ENCODE results near the gene SCARB2. TPM values are rescaled to one million over a fixed set of nuclear protein-coding genes. Genes with fewer than 3 reads are reported as not detected.

The SCARB2 gene
- total and polyA plus RNA-seq, 4 donors: 58.2 to 136 (median 73.7) TPM

DNA sequence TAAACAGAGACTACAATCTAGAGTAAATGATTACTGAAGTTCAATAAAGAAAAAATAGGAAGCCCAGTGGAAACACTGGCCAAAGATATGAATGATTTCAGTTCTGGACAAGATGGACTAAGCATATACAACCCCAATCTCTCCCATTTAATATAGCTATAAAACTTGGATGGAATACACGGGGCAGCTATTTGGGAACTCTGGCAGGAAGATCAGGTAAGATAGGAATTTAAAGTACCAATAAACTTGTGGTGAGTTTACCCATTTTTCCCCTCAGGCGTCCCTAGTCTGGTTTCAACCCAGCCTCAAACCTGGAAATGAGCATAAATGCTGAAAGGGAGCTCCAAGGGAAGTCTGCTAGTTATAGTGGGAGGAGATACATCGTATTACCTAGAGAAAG is 85.9 kb downstream of the SCARB2 start:
- Histone ChIP-seq H3K27me3 (ENCODE audit: control insufficient read depth in 4 of 4, insufficient read depth in 4 of 4, low read length in 3 of 4) (no peaks in the 10 kb centered on the region), H3K9ac (ENCODE audit: low read depth in 1 of 2, low read length in 2 of 2) (no peak overlapping the region), H3K9me3 (ENCODE audit: control insufficient read depth in 4 of 4, low read length in 3 of 4) (no peaks in the 10 kb centered on the region), H3K4me3 (ENCODE audit: low read depth in 1 of 3, low read length in 3 of 3) (no peak overlapping the region), H3K36me3 (ENCODE audit: control insufficient read depth in 4 of 4, insufficient read depth in 3 of 4, low read depth in 1 of 4, low read length in 3 of 4) (peaks cover 2 to 21% (median 11%) of the 10 kb centered on the region in 4 donors), H3K27ac (ENCODE audit: low read depth in 1 of 2, low read length in 2 of 2) (no peak overlapping the region), H3K4me1 (ENCODE audit: control insufficient read depth in 4 of 4, insufficient read depth in 4 of 4, low read length in 3 of 4) (no peaks in the 10 kb centered on the region)
- no peak for DNase-seq (ENCODE audit: low spot score)
- WGBS: 95% methylated on average over 3 of the region's 3 CpGs
- TF ChIP-seq HNF4G (IDR thresholded peaks at IDR 0.05): no peak
- no peak for TF ChIP-seq ZBTB33 (IDR thresholded peaks at IDR 0.05)
- no peak for TF ChIP-seq REST (IDR thresholded peaks at IDR 0.05)
- TF ChIP-seq CTCF (IDR thresholded peaks at IDR 0.05; ENCODE audit: low read depth, low read length, missing input control): no peak
- no peak for TF ChIP-seq SP1 (IDR thresholded peaks at IDR 0.05)

DNA sequence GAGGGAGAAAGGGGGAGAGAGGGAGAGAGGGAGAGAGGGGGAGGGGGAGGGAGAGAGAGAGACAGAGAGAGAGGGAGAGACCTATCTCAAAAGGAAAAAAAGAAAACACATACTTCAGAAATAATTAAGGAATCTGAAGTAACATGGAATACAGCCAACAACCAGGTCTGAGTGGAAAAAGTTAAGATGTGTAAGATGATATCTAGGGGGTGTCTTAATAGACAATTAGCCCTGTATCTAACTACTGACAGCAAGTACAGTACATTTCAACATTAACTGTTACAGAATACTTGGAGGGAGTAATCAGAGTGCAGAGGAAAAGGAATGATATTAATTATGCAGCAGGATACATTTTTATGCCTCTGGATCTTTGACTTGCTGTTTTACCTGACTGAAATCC is 87.8 kb downstream of the SCARB2 start:
- no peaks in the 10 kb centered on the region for H3K27me3 ChIP-seq (ENCODE audit: control insufficient read depth in 4 of 4, insufficient read depth in 4 of 4, low read length in 3 of 4)
- TF ChIP-seq FOXA2 (IDR thresholded peaks at IDR 0.05) (no peak), TAF1 (conservative IDR thresholded peaks at IDR 0.05) (no peak), HNF4G (IDR thresholded peaks at IDR 0.05) (no peak)
- peaks cover 2 to 27% (median 19%) of the 10 kb centered on the region in 4 donors for H3K36me3 ChIP-seq (ENCODE audit: control insufficient read depth in 4 of 4, insufficient read depth in 3 of 4, low read depth in 1 of 4, low read length in 3 of 4)
- H3K27ac ChIP-seq (ENCODE audit: low read depth in 1 of 2, low read length in 2 of 2): no peak overlapping the region
- H3K4me1 ChIP-seq (ENCODE audit: control insufficient read depth in 4 of 4, insufficient read depth in 4 of 4, low read length in 3 of 4): no peaks in the 10 kb centered on the region
- H3K9ac ChIP-seq (ENCODE audit: low read depth in 1 of 2, low read length in 2 of 2): no peak overlapping the region
- no peak for DNase-seq (ENCODE audit: low spot score)
- H3K9me3 ChIP-seq (ENCODE audit: control insufficient read depth in 4 of 4, low read length in 3 of 4): no peaks in the 10 kb centered on the region
- no peak overlapping the region for H3K4me3 ChIP-seq (ENCODE audit: low read depth in 1 of 3, low read length in 3 of 3)

DNA sequence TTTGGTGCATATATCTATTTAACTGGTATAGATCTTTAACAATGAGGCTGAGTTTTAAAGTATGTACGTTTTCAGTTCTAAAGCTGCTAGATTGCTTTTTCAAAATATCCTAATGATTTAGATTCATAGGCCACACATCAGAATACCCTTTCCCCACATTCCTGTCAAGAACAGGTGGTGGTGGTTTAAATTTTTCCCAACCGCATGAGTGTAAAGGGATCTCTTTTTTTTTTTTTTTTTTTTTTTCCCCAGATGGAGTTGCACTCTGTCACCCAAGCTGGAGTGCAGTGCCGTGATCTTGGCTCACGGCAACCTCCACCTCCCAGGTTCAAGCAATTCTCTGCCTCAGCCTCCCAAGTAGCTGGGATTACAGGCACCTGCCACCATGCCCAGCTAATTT is 93.4 kb downstream of the SCARB2 start:
- Histone ChIP-seq H3K36me3 (ENCODE audit: control insufficient read depth in 4 of 4, insufficient read depth in 3 of 4, low read depth in 1 of 4, low read length in 3 of 4) (peaks cover 2 to 37% (median 29%) of the 10 kb centered on the region in 4 donors), H3K9ac (ENCODE audit: low read depth in 1 of 2, low read length in 2 of 2) (no peak overlapping the region), H3K9me3 (ENCODE audit: control insufficient read depth in 4 of 4, low read length in 3 of 4) (no peaks in the 10 kb centered on the region), H3K27ac (ENCODE audit: low read depth in 1 of 2, low read length in 2 of 2) (no peak overlapping the region), H3K4me1 (ENCODE audit: control insufficient read depth in 4 of 4, insufficient read depth in 4 of 4, low read length in 3 of 4) (no peaks in the 10 kb centered on the region), H3K27me3 (ENCODE audit: control insufficient read depth in 4 of 4, insufficient read depth in 4 of 4, low read length in 3 of 4) (no peaks in the 10 kb centered on the region), H3K4me3 (ENCODE audit: low read depth in 1 of 3, low read length in 3 of 3) (no peak overlapping the region)
- 86% methylated on average over 4 of the region's 4 CpGs for WGBS
- DNase-seq (ENCODE audit: low spot score): no peak
- TF ChIP-seq ATF3 (IDR thresholded peaks at IDR 0.05) (no peak), ZBTB33 (IDR thresholded peaks at IDR 0.05) (no peak), TAF1 (conservative IDR thresholded peaks at IDR 0.05) (no peak), EGR1 (IDR thresholded peaks at IDR 0.05; ENCODE audit: low read depth in 2 of 2) (no peak), GABPA (IDR thresholded peaks at IDR 0.05 in 1 of 2, conservative IDR thresholded peaks at IDR 0.05 in 1 of 2) (no peak), FOXA2 (IDR thresholded peaks at IDR 0.05) (no peak), SP1 (IDR thresholded peaks at IDR 0.05) (no peak)

Measured in liver (tissue), 9 donors.